CD8-positive, alpha-beta memory T cell (primary cell): ENCODE results near the gene TVP23A. TPM values are rescaled to one million over a fixed set of nuclear protein-coding genes. Genes with fewer than 3 reads are reported as not detected.

Source experiments
- CTCF ChIA-PET: fragments of 350-600 bp; sonication (Branson Sonifier 250); formaldehyde crosslinking; loops from one replicate; lab custom pipeline; 2021; ENCODE audit warnings: antibody characterized with exemption; lab: Charles Lee
- POLR2A ChIA-PET: fragments of 350-600 bp; sonication (Branson Sonifier 250); formaldehyde crosslinking; loops from one replicate; lab custom pipeline; 2021; ENCODE audit warnings: antibody characterized with exemption; lab: Charles Lee
- DNase-seq, 5 donors: peaks; one replicate each; pipeline versions ENCODE4 v3.0.0 to v3.0.0-alpha.2; 2020 to 2022; ENCODE audit warnings: mixed read lengths in 1 of 5
- H3K27ac ChIP-seq: one replicate; pipeline ENCODE4 v1.7.0; 2013; ENCODE audit warnings: low read depth, mild to moderate bottlenecking, low read length, moderate library complexity
- H3K27me3 ChIP-seq: 2 replicates; pipeline ENCODE4 v1.7.0; 2013; ENCODE audit warnings: low read length, mild to moderate bottlenecking; ENCODE audit not compliant: insufficient read depth, poor library complexity, severe bottlenecking
- H3K36me3 ChIP-seq: 2 replicates; pipeline ENCODE4 v1.7.0; 2013; ENCODE audit warnings: mild to moderate bottlenecking, low read length, moderate library complexity; ENCODE audit not compliant: insufficient read depth
- H3K4me1 ChIP-seq: 2 replicates; pipeline ENCODE4 v1.7.0; 2013; ENCODE audit warnings: mild to moderate bottlenecking, low read length, moderate library complexity; ENCODE audit not compliant: insufficient read depth
- H3K4me3 ChIP-seq: 2 replicates; pipeline ENCODE4 v1.7.0; 2013; ENCODE audit warnings: mild to moderate bottlenecking, low read length
- H3K9me3 ChIP-seq: 2 replicates; pipeline ENCODE4 v1.7.0; 2013; ENCODE audit warnings: mild to moderate bottlenecking, low read length
- H3K27ac Mint-ChIP-seq, 8 donors: one replicate each; pipeline ENCODE4 v1.8.0; 2020 to 2021; ENCODE audit warnings: mixed read lengths in 8 of 8, mild to moderate bottlenecking in 6 of 8, inconsistent platforms in 3 of 8, moderate library complexity in 3 of 8
- H3K27me3 Mint-ChIP-seq, 2 donors: one replicate each; pipeline ENCODE4 v1.8.0; 2020 to 2021; ENCODE audit warnings: mixed read lengths in 2 of 2, mild to moderate bottlenecking in 1 of 2, moderate library complexity in 1 of 2
- H3K36me3 Mint-ChIP-seq, 3 donors: one replicate each; pipeline ENCODE4 v1.8.0; 2020 to 2021; ENCODE audit warnings: mixed read lengths in 3 of 3, inconsistent platforms in 1 of 3, mild to moderate bottlenecking in 1 of 3
- H3K4me1 Mint-ChIP-seq, 3 donors: one replicate each; pipeline ENCODE4 v1.8.0; 2020 to 2021; ENCODE audit warnings: mixed read lengths in 3 of 3, inconsistent platforms in 1 of 3, mild to moderate bottlenecking in 1 of 3
- H3K4me3 Mint-ChIP-seq, 7 donors: one replicate each; pipeline ENCODE4 v1.8.0; 2020 to 2021; ENCODE audit warnings: mixed read lengths in 7 of 7, mild to moderate bottlenecking in 6 of 7, moderate library complexity in 4 of 7, inconsistent platforms in 2 of 7
- H3K9me3 Mint-ChIP-seq, 5 donors: one replicate each; pipeline ENCODE4 v1.8.0; 2020 to 2022; ENCODE audit warnings: mixed read lengths in 5 of 5, mild to moderate bottlenecking in 3 of 5, moderate library complexity in 2 of 5, inconsistent platforms in 1 of 5
- polyA plus RNA-seq: library from polyadenylated mRNA; unstranded; fragments of 300-500 nt; fragmentation: Illumina TruSeq; gene quantifications from one replicate; pipeline ENCODE4 v1.2.3, GENCODE V29; 2021
- total RNA-seq, 2 experiments: library from RNA; stranded (reverse); gene quantifications; one replicate each; pipeline ENCODE4 v1.2.3, GENCODE V29; 2021

Gene TVP23A
- total RNA-seq (not detected), polyA plus RNA-seq (0.26 TPM)

GRCh38 chr16:10817963-10818941 lies at the start of gene TVP23A:
TSS of gene TVP23A (minus strand) at chr16:10818794. CDS start at chr16:10818493, 301 bp downstream.
- H3K4me3 ChIP-seq: no peak within 1 kb of the TSS
- H3K27ac Mint-ChIP-seq: peak within 1 kb of the TSS in 1 of 8 donors; percentile 35
- no peaks in the 10 kb centered on the region for H3K4me1 ChIP-seq
- ChIA-PET CTCF (no interaction called here), POLR2A (no interaction called here)
- H3K9me3 Mint-ChIP-seq: no peaks in the 10 kb centered on the region
- H3K27ac ChIP-seq: no peak within 1 kb of the TSS
- H3K9me3 ChIP-seq: no peaks in the 10 kb centered on the region
- H3K4me3 Mint-ChIP-seq: no peak within 1 kb of the TSS
- no peaks in the 10 kb centered on the region for H3K27me3 Mint-ChIP-seq
- H3K36me3 Mint-ChIP-seq: no peaks in the 10 kb centered on the region
- no peaks in the 10 kb centered on the region for H3K4me1 Mint-ChIP-seq
- no peak for DNase-seq
- H3K27me3 ChIP-seq: no peaks in the 10 kb centered on the region
- no peaks in the 10 kb centered on the region for H3K36me3 ChIP-seq

- Mint-ChIP-seq H3K9me3 (no peaks in the 10 kb centered on the region), H3K27ac (peak overlapping the region in 2 of 8 donors; percentile 9 to 28), H3K36me3 (no peaks in the 10 kb centered on the region), H3K4me1 (peaks cover 39 to 47% (median 42%) of the 10 kb centered on the region in 3 donors), H3K4me3 (peak overlapping the region in 6 of 7 donors; percentile 3 to 81 (median 54)), H3K27me3 (peaks cover 10 to 12% of the 10 kb centered on the region in 2 donors)
- Histone ChIP-seq H3K4me3 (no peak overlapping the region), H3K9me3 (no peaks in the 10 kb centered on the region), H3K36me3 (no peaks in the 10 kb centered on the region), H3K27ac (no peak overlapping the region), H3K4me1 (peaks cover 22% of the 10 kb centered on the region), H3K27me3 (no peaks in the 10 kb centered on the region)
- ChIA-PET CTCF (interaction anchor here (1.0 kb wide), 1 partner anchor 10 kb away, joined by 4 read pairs; no protein-coding TSS in a partner anchor), POLR2A (interaction anchor here (1.2 kb wide), 1 partner anchor 9 kb away, joined by 4 read pairs; the partner anchor contains the start of gene CIITA)
- DNase-seq: no peak
Observed at GRCh38 chr16:10868104-10868595, 49.6 kb upstream of the TVP23A start.

- H3K9me3 ChIP-seq: no peaks in the 10 kb centered on the region
- H3K4me1 ChIP-seq: peaks cover 22% of the 10 kb centered on the region
- no peaks in the 10 kb centered on the region for H3K27me3 ChIP-seq
- Mint-ChIP-seq H3K36me3 (no peaks in the 10 kb centered on the region), H3K4me3 (no peak overlapping the region), H3K27me3 (peaks cover 10 to 12% of the 10 kb centered on the region in 2 donors), H3K9me3 (no peaks in the 10 kb centered on the region), H3K27ac (peak overlapping the region in 2 of 8 donors; percentile 56), H3K4me1 (peaks cover 37 to 47% (median 42%) of the 10 kb centered on the region in 3 donors)
- DNase-seq: no peak
- H3K27ac ChIP-seq: no peak overlapping the region
- H3K4me3 ChIP-seq: no peak overlapping the region
- ChIA-PET CTCF (no interaction called here), POLR2A (no interaction called here)
- H3K36me3 ChIP-seq: no peaks in the 10 kb centered on the region
Observed at GRCh38 chr16:10867199-10867598, 48.6 kb upstream of the TVP23A start.

GRCh38 chr16:10865991-10866966 lies 47.7 kb upstream of the TVP23A start:
- no peaks in the 10 kb centered on the region for H3K36me3 Mint-ChIP-seq
- H3K27ac ChIP-seq: no peak overlapping the region
- H3K27me3 ChIP-seq: no peaks in the 10 kb centered on the region
- no peaks in the 10 kb centered on the region for H3K9me3 ChIP-seq
- POLR2A ChIA-PET: no interaction called here
- H3K27ac Mint-ChIP-seq: no peak overlapping the region
- no peaks in the 10 kb centered on the region for H3K9me3 Mint-ChIP-seq
- H3K4me3 ChIP-seq: no peak overlapping the region
- DNase-seq: no peak
- peaks cover 30 to 39% (median 34%) of the 10 kb centered on the region in 3 donors for H3K4me1 Mint-ChIP-seq
- no peak overlapping the region for H3K4me3 Mint-ChIP-seq
- CTCF ChIA-PET: no interaction called here
- H3K4me1 ChIP-seq: peaks cover 16% of the 10 kb centered on the region
- no peaks in the 10 kb centered on the region for H3K36me3 ChIP-seq
- peaks cover 10 to 12% of the 10 kb centered on the region in 2 donors for H3K27me3 Mint-ChIP-seq

GRCh38 chr16:10862438-10862837 lies 43.8 kb upstream of the TVP23A start:
- H3K4me1 Mint-ChIP-seq: peaks cover 0 to 4% (median 0%) of the 10 kb centered on the region in 3 donors
- no peaks in the 10 kb centered on the region for H3K4me1 ChIP-seq
- ChIA-PET POLR2A (no interaction called here), CTCF (interaction anchor here (0.6 kb wide), 1 partner anchor 348 kb away, joined by 3 read pairs; no protein-coding TSS in a partner anchor)
- no peak overlapping the region for H3K4me3 ChIP-seq
- no peaks in the 10 kb centered on the region for H3K36me3 Mint-ChIP-seq
- H3K9me3 ChIP-seq: no peaks in the 10 kb centered on the region
- H3K27me3 Mint-ChIP-seq: peaks cover 10% of the 10 kb centered on the region in 2 donors
- H3K27ac Mint-ChIP-seq: no peak overlapping the region
- no peaks in the 10 kb centered on the region for H3K9me3 Mint-ChIP-seq
- DNase-seq: no peak
- H3K27me3 ChIP-seq: no peaks in the 10 kb centered on the region
- no peak overlapping the region for H3K27ac ChIP-seq
- no peak overlapping the region for H3K4me3 Mint-ChIP-seq
- no peaks in the 10 kb centered on the region for H3K36me3 ChIP-seq

GRCh38 chr16:10859658-10860057 lies 41.1 kb upstream of the TVP23A start:
- Mint-ChIP-seq H3K36me3 (no peaks in the 10 kb centered on the region), H3K4me3 (no peak overlapping the region), H3K27me3 (peaks cover 7 to 8% of the 10 kb centered on the region in 2 donors), H3K9me3 (no peaks in the 10 kb centered on the region), H3K4me1 (no peaks in the 10 kb centered on the region), H3K27ac (peak overlapping the region in 1 of 8 donors; percentile 62)
- Histone ChIP-seq H3K27me3 (no peaks in the 10 kb centered on the region), H3K27ac (no peak overlapping the region), H3K4me3 (no peak overlapping the region), H3K9me3 (no peaks in the 10 kb centered on the region), H3K36me3 (no peaks in the 10 kb centered on the region), H3K4me1 (no peaks in the 10 kb centered on the region)
- ChIA-PET POLR2A (no interaction called here), CTCF (no interaction called here)
- DNase-seq: no peak

- H3K36me3 Mint-ChIP-seq: no peaks in the 10 kb centered on the region
- peaks cover 3 to 4% of the 10 kb centered on the region in 2 donors for H3K27me3 Mint-ChIP-seq
- no peaks in the 10 kb centered on the region for H3K4me1 ChIP-seq
- no peak overlapping the region for H3K4me3 Mint-ChIP-seq
- ChIA-PET CTCF (no interaction called here), POLR2A (no interaction called here)
- H3K9me3 ChIP-seq: no peaks in the 10 kb centered on the region
- no peak for DNase-seq
- no peaks in the 10 kb centered on the region for H3K27me3 ChIP-seq
- no peaks in the 10 kb centered on the region for H3K4me1 Mint-ChIP-seq
- H3K9me3 Mint-ChIP-seq: no peaks in the 10 kb centered on the region
- peak overlapping the region in 3 of 8 donors; percentile 2 to 64 (median 22) for H3K27ac Mint-ChIP-seq
- no peak overlapping the region for H3K4me3 ChIP-seq
- H3K36me3 ChIP-seq: no peaks in the 10 kb centered on the region
- H3K27ac ChIP-seq: no peak overlapping the region
Observed at GRCh38 chr16:10859020-10859419, 40.4 kb upstream of the TVP23A start.
